Stimulated activated CD8-positive, alpha-beta memory T cell treated with anti-CD3 and anti-CD28 coated beads, Interleukin-12 subunit alpha, Interleukin-12 subunit beta, amount 100 ng/mL, for 24 hours (primary cell): Measurements from ENCODE around the gene VHLL.
"Not testable (repeated sequence)": the region's sequence is repeated elsewhere in the genome, so short reads cannot be mapped to it uniquely, and the experiment has no call there.

Experiments used
- DNase-seq: peaks from one replicate; pipeline ENCODE4 v3.0.0-alpha.2; 2020; ENCODE audit errors: extremely low read depth

Gene VHLL

DNA sequence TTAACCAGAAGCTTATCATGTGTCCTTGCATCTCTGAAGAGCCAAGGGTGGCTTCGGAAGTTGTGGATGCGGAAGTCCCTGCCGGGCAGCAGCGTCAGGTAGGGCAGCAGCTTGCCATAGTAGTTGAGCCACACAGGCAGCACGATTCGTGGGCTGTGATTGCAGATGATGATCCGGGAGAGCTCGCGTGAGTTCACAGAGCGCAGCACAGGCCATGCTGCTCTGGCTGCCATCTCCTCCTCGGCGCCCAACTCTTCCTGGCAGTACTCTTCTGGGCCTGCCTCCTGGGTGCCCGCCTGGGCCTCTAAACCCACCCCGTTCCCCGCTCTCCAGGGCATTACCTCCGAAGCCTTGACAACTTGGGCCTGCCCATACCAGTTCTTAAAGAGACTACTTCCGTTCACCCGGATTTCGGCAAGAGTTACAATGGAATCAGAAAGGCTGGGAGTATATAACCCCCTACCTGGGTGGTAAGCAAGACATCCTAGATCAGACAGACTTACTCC lies at the start of gene VHLL:
Gene VHLL, minus strand, starts transcription at position 456 of the 506 bp plus-strand sequence. Its CDS starts 118 bp downstream, at position 338.
- DNase-seq, result no peak

DNA sequence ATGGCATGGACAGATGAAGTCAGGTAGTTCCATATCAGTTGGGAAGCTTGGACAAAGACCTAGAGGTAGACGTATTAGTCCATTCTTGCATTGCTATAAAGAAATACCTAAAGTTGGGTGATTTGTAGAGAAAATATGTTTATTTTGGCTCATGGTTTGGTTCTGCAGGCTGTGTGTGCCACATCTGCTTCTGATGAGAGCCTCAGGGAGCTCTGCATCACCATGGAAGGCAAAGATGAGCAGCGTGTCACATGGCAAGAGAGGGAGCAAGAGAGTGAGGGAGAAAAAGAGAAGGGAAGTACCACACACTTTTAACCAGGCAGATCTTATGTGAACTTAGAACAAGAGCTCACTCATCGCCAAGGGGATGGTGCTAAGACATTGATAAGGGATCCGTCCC lies 48.2 kb upstream of the VHLL start:
- no peak for DNase-seq

DNA sequence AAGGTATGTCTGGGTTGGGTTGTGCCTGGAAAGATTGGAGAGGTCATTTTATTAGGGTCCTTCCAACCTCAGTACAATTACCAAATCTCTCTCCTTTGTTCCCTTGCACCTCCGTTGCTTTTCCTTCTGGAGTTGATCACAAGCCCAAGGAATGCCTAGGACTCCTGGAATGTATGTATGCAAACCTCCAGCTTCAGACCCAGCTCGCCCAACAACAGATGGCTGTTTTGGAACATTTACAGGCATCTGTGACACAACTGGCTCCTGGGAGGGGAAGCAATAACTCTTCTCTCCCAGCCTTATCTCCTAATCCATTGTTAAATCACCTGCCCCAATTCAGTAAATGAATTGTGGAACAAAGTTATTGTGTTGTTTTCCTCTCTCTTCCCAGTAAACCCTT lies 47.5 kb upstream of the VHLL start:
- no peak for DNase-seq

DNA sequence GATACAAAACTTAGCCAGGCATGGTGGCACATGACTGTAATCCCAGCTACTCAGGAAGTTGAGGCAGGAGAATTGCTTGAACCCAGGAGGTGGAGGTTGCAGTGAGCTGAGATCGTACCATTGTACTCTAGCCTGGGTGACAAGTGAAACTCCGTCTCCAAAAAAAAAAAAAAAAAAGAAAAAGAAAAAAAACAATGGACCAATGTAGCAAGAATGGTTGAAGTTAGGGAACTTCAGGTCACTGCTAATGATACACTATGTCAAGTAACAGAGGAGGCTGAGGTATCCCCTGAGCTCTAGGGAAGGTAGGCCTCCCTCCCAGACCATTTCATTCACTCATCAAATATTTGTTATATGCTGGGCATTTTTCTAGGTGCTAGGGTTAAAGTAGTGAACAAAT lies 46.9 kb upstream of the VHLL start:
- not testable (repeated sequence) for DNase-seq

DNA sequence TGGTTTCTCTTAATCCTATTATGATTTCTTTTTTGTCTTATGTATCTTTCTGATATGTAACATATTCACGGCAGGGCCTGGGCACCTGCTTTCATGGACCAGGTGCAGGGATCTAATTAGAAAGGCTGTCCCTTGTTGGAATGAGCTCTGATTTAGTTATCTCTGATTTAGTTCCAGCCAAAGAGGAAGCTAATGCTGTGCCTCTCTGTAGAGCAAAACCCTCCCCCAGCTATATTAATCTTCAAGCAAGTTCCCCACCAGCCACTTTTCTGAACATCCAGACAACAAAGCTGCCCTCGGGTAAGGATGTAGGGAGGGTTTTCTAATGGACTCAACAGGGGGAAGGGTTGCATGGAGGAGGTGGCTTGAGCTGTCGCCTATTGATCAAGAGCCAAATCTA lies 45.3 kb upstream of the VHLL start:
- no peak for DNase-seq

DNA sequence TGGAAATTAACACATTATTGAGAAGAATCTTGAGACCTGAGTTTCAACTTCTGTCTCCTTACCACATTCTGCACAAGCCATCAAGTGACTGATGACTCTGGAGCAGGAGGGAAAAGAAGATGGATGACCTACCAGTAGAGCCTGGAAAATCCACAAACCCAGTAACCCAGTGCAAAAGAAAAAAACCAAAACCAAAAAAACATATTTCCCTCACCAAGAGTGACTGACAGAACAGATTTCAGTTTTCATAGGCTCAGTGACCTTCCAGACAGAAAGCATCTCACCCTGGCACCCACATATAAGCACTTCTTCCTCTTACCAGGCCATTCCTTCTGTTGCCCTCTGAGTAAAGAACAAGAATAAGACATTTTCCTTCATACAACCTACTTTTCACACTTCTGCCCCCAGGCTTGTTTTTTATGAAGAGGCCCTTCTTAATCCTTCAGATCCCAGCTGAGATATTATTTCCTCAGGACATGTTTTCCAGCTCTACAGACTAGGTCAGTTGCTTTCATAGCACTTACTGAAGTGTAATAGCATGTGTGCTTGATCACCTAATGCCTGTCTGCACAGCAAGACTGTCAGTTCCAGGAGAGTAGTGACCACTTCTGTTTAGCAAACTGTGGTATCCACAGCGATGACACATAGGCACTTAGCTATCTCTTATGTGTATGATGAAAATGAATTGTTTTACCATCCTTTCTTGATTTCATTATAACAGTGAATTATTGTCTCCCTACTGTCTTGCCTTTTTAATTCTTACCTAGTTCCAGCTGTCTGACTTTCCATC lies 43.3 kb upstream of the VHLL start:
- no peak for DNase-seq

DNA sequence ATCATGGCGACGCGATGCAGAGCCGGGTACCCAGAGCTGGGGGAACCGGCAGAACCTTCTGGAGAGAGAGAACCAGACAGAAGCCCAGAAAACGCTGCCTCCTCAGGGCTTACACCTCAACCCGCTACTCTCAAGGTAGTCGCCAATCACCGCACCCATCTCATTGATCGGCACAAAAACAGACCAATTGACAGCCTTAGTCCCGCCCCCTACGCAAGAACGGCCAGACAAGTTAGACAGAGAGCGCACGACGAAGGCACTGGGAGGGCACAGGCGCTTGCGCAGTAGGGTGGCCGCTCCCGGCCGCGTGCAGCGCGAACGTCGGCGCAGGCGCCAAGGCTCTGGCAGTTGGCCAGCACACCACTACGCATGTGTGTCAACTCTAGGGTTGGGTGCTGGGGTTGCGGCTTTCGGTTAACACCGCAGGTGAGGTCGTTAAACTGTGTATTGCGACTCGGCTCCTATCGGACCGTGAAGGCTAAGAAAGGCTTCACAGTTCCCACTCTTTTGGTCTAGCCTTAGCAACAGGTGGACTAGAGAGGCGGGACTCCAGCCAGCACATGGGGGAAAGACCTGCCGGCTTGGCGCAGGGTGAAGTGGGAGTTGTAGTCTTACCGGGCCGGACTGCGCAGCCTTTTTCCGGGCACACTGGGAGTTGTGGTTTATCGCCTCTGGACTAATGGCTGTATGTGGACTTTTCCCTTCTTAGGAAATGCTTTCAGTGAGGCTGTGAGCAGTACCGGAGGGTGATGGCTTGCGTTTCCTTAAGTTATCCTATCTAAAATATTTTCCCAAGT lies 39.3 kb upstream of the VHLL start, which contains the start of the genes CCT3 and TSACC:
Gene CCT3, minus strand, starts transcription at position 113 of the 797 bp plus-strand sequence. Its CDS starts 108 bp downstream, at position 5.
Gene TSACC, plus strand, starts transcription at position 347 of the 797 bp plus-strand sequence. CDS start 1,232 bp downstream, outside the sequence.
- peak; percentile 96 for DNase-seq

DNA sequence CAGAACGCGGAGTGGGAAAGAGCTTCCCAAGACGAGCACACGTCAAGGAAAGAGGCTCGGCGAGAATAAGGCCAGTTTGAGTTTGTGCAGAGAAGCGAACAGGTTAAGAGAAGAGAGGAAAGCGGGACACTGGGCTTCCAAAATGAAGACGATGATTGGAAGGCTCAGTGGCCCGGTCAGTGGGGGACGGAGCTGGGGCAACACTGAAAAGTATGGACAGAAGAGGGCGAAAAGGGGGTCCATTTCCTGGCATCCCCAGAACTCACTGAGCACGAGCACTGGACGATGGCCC lies 38.7 kb upstream of the VHLL start:
- DNase-seq, result no peak

DNA sequence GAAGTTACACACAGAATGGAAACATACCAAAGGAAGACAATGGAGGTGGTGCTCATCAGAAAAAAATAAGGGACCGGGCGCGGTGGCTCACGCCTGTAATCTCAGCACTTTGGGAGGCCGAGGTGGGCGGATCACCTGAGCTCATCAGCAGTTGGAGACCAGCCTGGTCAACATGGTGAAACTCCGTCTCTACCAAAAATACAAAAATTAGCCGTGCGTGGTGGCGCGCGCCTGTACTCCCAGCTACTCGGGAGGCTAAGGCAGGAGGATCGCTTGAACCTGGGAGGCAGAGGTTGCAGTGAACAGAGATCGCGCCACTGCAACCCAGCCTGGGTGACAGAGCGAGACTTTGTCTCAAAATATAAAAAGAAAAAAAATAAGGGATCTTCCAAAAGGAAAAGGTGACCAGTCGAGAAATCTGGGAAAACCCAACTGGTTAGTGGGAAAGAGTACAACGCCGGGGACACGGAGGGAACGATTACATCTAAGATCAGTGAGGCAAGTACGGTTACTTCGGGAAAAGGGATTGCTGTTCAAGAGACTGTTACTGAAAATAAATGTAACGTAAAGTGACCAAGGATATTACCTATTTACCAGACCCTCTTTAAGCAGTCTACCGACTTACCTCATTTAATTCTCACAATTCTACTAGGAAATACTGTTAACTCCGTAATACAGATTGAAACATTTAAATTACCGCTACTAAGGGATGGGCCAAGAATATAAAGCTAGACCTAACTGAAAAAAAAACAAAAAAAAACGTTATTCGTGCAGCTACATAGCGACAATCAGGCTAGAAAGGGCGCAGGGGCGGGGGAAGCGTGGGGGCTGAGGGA lies 38.2 kb upstream of the VHLL start:
- DNase-seq, result no peak

DNA sequence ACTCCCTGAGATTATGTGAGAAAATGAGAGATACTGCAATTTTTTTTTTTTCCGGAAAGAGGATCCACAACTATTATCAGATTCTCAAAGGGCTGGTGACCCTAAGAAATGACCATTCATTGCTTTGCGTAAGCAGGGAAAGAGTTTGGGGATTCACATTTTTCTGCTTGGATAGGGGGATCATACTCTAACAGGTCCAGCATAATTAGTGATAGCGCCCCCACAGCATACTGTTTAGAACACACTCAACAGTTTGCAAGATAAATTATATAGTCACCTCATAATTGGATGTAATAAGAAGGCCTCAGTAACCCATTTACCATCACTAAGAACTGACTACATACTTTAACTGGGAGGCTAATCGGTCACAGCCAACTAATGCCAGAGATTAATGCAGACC lies 37.1 kb upstream of the VHLL start:
- DNase-seq, result no peak

DNA sequence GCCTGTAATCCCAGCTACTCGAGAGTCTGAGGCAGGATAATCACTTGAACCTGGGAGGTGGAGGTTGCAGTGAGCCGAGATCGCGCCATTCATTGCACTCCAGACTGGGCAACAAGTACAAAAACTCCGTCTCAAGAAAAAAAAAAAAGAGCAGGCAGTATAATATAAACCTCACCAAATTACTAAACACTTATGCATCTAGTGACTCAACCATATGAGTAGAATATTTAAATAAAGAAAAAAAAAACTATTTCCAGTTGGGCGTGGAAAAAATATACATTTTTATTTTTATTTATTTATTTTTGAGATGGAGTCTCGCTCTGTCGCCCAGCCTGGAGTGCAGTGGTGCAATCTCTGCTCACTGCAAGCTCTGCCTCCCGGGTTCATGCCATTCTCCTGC lies 24.1 kb upstream of the VHLL start:
- not testable (repeated sequence) for DNase-seq

DNA sequence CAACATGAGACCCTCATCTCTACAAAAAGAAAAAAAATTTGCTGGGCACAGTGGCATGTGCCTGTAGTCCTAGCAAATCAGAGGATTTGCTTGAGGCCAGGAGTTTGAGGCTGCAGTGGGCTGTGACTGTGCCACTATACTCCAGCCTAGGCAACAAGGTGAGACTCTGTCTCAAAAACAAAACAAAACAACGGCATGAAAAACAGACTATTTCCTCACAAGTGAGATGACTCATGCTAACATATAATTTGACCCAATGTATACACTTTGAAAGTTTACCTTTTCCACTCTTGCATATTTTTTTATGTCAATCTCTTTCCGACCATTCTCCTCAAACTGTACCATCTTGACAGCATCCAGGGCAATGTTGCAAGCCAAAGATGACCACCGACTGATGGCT lies 21.5 kb upstream of the VHLL start:
- DNase-seq, result no peak

DNA sequence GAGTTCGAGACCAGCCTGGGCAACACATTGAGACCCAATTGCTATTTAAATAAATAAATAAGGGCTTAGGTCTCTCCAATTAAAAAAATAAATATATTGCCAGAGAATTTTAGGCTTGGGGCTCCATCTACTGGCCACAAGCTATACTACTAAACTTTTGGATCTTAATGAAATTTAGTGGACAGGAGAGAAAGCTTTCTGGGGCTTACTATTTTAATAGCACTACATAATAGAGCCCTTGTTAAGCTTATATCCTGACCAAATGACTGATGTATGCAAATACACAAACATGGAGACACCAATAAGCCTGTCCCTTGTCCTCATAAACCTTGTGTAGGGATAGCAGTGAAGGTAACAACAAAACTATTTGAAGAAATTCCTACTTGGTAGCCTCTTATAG lies 20.6 kb upstream of the VHLL start:
- no peak for DNase-seq

DNA sequence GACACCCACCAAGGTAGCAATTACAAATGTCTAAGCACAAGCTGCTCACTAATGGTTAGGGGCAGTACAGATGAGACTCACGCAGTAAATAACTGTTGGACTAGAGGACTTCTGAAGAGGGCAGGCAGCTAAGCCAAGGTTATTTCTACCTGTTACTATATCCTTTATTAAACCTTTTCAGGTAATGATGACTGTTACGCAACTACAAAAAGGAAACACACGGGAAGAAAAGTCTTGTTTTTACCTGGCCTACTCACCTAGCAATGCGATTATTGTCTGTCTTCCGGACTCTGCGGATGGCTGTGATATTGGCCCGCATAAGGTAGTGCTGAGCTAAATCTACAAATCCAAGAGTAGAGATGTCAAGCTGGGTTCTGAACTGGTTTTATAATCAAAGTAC lies 17.8 kb upstream of the VHLL start:
- DNase-seq, result no peak

DNA sequence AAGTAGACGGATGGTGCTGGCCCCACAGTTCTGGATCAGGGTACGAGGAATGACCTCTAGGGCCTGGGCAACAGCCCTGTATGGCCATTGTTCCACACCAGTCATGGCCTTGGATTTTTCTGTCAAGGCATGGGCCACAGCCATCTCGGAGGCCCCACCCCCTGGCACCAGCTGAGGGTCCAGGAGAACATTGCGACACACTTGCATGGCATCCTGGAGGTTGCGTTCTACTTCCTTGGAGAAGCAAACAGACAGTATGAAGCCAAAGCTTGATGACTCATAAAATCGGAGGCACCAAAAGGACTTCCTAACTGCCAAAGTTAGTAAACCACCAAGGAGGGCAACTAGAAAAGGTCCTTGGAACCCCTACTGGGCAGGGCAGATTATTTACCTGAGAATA lies 11.9 kb upstream of the VHLL start:
- no peak for DNase-seq

DNA sequence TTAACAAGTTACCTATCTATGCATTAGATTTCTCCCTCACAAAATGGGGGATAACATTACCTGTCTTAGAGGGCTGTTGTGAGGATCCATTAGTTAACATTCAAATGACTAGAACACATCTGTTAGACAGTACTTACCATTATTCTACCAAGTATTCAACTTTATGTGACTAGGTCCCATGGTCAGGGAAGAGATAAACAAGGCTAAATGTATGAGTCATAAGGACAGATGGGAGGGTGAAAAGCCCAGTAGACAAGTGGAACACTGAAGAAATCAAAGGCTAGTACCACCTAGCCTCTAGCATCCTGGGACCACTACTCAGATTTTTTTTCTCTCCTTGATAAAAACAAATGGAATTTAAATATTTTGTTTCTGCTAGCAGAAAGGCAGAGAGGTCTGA lies 9.0 kb upstream of the VHLL start:
- DNase-seq, result no peak

DNA sequence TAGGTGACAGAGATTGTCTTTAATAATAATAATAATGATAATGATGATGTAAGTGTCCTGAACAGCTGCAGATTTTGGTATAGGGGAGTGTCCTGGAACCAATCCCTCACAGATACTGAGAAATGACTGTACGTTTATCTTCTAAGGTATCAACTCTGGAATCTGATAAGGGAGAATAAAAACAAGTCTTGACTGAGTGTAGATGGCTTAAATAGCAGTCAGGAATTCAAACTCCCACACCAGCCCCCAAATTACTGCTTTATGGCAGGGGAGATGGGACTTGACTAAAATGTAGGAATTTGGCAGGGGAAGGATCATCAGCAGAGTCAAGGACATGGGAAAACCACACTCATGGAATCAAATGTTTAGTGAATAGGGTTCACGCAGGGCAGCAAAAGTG lies 6.1 kb upstream of the VHLL start:
- DNase-seq, result no peak

DNA sequence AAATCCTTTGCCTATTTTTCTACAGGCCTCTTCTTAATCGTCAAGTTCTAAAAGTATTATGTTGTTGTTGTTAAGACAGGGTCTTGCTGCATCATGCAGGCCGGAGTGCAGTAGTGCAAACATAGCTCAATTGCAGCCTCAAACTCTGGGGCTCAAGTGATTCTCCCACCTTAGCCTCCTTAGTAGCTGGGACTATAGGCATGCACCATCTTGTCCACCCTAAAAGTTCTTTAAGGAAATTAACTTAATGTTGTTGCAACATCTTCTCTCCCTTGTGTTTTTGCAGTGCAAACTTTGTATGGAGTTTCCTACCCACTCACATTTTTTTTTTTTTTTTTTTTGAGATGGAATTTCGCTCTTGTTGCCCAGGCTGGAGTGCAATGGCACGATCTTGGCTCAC lies 4.1 kb upstream of the VHLL start:
- DNase-seq, result no peak

DNA sequence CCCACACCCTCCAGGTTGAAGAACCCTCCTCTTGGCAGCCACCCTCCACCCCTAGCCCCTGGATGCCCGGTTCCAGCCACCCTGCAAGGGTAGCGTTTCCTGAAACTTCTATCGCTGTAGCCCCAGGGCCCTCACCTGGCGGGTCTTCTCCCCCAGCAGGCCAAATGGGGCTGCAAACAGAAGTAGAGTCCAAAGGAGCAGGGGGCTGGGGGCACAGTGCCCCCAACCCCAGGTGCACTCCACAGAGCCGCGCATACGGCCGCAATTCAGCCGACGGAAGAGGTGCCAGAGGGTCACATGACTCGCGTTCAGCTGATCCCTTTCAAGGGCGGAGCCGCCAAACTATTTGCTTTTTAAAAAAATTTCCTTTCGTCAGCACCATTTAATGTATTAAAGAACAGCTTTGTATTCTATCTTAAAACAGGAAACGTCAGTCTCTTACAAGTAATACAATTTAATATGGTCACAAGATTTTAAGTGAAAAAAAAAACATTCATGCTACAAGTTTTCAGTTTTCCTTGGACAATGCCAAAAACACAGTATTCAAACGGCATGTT lies 3.6 kb downstream of the VHLL start, which contains the start of gene GLMP:
Gene GLMP, minus strand, starts transcription at position 289 of the 557 bp plus-strand sequence. Its CDS starts 34 bp downstream, at position 255.
- DNase-seq, result no peak

DNA sequence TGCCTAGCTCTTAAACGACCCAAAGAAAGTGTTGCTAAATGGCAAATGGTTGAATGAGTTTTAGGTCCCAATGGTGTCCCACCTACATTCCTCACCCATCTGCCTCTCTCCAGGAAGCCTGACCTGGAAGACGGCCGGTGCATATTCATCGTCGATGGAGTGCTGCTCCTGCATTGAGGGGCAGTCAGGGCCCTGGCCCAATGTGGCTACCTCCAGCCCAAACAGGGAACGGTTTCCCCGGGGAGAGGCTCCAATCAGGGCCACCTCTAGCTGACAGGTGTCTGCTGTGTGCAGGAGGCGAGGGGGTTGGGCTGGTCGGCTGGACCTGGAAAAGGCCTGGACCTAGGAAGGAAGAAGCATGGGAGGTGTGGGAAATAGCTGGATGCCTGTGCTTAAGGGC lies 5.2 kb downstream of the VHLL start:
- DNase-seq, result no peak

DNA sequence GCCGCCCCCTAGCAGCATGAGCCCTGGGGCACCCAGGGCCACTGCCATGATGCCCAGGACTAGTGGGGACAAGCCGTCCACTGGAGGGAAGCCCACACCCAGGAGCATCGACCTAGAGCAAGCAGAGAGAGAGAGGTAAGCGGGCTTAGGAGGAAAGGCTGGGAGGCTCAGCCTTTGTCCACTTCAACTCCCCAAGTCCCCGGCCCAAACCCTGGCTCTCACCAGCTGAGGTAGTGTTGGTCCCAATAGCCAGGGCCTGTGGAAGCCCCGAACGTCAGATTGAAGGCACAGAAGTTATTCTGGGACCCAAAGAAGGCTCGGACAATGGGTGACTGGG lies 6.0 kb downstream of the VHLL start:
- no peak for DNase-seq
